ENCODE results near the gene CD48. TPM values are rescaled to one million over a fixed set of nuclear protein-coding genes. Genes with fewer than 3 reads are reported as not detected.
"Not testable (repeated sequence)": the region's sequence is repeated elsewhere in the genome, so short reads cannot be mapped to it uniquely, and the experiment has no call there.

Gene CD48
- total and polyA plus RNA-seq, 4 donors, result 2.5 to 10.0 (median 5.1) TPM

DNA sequence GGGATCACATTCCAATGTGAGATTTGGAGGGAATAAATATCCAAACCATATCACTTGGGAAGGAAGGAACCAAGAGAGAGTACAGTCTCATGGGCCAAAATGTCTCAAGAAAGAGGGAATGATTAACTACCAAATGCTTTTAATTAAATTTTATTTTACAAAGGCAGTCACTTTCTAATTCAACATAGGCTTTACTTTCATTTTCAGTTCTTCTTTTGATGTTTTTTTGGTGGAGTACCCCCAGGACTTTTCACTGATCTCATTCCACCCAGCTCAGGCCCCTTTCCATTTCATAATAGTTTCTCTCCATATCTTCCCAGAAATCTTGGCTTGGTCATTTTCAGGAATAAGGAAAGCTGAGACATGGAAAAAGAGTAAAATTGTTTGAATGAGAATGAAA lies 22.3 kb upstream of the CD48 start (continued):
- TF ChIP-seq RAD21 (IDR thresholded peaks at IDR 0.05) (no peak), RXRA (IDR thresholded peaks at IDR 0.05) (no peak), FOXA2 (IDR thresholded peaks at IDR 0.05) (no peak)
- TF ChIP-seq, protein P1, sequence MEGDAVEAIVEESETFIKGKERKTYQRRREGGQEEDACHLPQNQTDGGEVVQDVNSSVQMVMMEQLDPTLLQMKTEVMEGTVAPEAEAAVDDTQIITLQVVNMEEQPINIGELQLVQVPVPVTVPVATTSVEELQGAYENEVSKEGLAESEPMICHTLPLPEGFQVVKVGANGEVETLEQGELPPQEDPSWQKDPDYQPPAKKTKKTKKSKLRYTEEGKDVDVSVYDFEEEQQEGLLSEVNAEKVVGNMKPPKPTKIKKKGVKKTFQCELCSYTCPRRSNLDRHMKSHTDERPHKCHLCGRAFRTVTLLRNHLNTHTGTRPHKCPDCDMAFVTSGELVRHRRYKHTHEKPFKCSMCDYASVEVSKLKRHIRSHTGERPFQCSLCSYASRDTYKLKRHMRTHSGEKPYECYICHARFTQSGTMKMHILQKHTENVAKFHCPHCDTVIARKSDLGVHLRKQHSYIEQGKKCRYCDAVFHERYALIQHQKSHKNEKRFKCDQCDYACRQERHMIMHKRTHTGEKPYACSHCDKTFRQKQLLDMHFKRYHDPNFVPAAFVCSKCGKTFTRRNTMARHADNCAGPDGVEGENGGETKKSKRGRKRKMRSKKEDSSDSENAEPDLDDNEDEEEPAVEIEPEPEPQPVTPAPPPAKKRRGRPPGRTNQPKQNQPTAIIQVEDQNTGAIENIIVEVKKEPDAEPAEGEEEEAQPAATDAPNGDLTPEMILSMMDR (IDR thresholded peaks at IDR 0.05; ENCODE audit: low read depth, low read length, missing input control), result no peak

DNA sequence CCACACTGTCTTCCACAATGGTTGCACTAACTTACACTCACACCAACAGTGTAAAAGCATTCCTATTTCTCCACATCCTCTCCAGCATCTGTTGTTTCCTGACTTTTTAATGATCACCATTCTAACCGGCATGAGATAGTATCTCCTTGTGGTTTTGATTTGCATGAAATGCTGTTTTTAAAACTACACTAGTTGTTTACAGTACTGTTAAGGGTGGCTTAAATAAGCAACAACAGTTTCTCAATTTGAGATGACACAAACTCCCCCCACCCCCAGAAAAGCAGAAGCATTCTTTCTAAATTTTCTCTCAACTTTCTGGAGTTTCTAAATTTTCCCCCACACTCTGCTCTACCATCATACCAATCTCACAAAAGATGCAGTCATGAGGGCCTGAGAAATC lies 20.4 kb upstream of the CD48 start:
- no peaks in the 10 kb centered on the region for H3K36me3 ChIP-seq (ENCODE audit: control insufficient read depth in 4 of 4, insufficient read depth in 3 of 4, low read depth in 1 of 4, low read length in 3 of 4)
- no peaks in the 10 kb centered on the region for H3K4me1 ChIP-seq (ENCODE audit: control insufficient read depth in 4 of 4, insufficient read depth in 4 of 4, low read length in 3 of 4)
- TF ChIP-seq SP1 (IDR thresholded peaks at IDR 0.05) (no peak), FOXA2 (IDR thresholded peaks at IDR 0.05) (no peak), NR2F2 (IDR thresholded peaks at IDR 0.05) (no peak), HNF4G (IDR thresholded peaks at IDR 0.05) (no peak), GABPA (IDR thresholded peaks at IDR 0.05 in 1 of 2, conservative IDR thresholded peaks at IDR 0.05 in 1 of 2) (no peak), RAD21 (IDR thresholded peaks at IDR 0.05) (no peak), JUND (IDR thresholded peaks at IDR 0.05) (no peak), FOXA1 (IDR thresholded peaks at IDR 0.05) (no peak), RXRA (IDR thresholded peaks at IDR 0.05) (no peak), TAF1 (conservative IDR thresholded peaks at IDR 0.05) (no peak), EGR1 (IDR thresholded peaks at IDR 0.05; ENCODE audit: low read depth in 2 of 2) (no peak)
- TF ChIP-seq, protein P2, sequence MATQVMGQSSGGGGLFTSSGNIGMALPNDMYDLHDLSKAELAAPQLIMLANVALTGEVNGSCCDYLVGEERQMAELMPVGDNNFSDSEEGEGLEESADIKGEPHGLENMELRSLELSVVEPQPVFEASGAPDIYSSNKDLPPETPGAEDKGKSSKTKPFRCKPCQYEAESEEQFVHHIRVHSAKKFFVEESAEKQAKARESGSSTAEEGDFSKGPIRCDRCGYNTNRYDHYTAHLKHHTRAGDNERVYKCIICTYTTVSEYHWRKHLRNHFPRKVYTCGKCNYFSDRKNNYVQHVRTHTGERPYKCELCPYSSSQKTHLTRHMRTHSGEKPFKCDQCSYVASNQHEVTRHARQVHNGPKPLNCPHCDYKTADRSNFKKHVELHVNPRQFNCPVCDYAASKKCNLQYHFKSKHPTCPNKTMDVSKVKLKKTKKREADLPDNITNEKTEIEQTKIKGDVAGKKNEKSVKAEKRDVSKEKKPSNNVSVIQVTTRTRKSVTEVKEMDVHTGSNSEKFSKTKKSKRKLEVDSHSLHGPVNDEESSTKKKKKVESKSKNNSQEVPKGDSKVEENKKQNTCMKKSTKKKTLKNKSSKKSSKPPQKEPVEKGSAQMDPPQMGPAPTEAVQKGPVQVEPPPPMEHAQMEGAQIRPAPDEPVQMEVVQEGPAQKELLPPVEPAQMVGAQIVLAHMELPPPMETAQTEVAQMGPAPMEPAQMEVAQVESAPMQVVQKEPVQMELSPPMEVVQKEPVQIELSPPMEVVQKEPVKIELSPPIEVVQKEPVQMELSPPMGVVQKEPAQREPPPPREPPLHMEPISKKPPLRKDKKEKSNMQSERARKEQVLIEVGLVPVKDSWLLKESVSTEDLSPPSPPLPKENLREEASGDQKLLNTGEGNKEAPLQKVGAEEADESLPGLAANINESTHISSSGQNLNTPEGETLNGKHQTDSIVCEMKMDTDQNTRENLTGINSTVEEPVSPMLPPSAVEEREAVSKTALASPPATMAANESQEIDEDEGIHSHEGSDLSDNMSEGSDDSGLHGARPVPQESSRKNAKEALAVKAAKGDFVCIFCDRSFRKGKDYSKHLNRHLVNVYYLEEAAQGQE (IDR thresholded peaks at IDR 0.05), result no peak
- TF ChIP-seq, protein P3, sequence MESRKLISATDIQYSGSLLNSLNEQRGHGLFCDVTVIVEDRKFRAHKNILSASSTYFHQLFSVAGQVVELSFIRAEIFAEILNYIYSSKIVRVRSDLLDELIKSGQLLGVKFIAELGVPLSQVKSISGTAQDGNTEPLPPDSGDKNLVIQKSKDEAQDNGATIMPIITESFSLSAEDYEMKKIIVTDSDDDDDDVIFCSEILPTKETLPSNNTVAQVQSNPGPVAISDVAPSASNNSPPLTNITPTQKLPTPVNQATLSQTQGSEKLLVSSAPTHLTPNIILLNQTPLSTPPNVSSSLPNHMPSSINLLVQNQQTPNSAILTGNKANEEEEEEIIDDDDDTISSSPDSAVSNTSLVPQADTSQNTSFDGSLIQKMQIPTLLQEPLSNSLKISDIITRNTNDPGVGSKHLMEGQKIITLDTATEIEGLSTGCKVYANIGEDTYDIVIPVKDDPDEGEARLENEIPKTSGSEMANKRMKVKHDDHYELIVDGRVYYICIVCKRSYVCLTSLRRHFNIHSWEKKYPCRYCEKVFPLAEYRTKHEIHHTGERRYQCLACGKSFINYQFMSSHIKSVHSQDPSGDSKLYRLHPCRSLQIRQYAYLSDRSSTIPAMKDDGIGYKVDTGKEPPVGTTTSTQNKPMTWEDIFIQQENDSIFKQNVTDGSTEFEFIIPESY (IDR thresholded peaks at IDR 0.05), result no peak
- TF ChIP-seq, protein P4, sequence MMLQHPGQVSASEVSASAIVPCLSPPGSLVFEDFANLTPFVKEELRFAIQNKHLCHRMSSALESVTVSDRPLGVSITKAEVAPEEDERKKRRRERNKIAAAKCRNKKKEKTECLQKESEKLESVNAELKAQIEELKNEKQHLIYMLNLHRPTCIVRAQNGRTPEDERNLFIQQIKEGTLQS (IDR thresholded peaks at IDR 0.05), result no peak
- TF ChIP-seq, protein P5, sequence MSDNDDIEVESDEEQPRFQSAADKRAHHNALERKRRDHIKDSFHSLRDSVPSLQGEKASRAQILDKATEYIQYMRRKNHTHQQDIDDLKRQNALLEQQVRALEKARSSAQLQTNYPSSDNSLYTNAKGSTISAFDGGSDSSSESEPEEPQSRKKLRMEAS (IDR thresholded peaks at IDR 0.05), result no peak
- no peak for DNase-seq (ENCODE audit: low spot score)
- H3K9me3 ChIP-seq (ENCODE audit: control insufficient read depth in 4 of 4, low read length in 3 of 4), result peaks cover 0 to 3% (median 0%) of the 10 kb centered on the region in 4 donors
- H3K27ac ChIP-seq (ENCODE audit: low read depth in 1 of 2, low read length in 2 of 2), result no peak overlapping the region
- no peak overlapping the region for H3K4me3 ChIP-seq (ENCODE audit: low read depth in 1 of 3, low read length in 3 of 3)
- WGBS, result 78% methylated on average over 1 of the region's 1 CpG
- H3K9ac ChIP-seq (ENCODE audit: low read depth in 1 of 2, low read length in 2 of 2), result no peak overlapping the region
- H3K27me3 ChIP-seq (ENCODE audit: control insufficient read depth in 4 of 4, insufficient read depth in 4 of 4, low read length in 3 of 4), result no peaks in the 10 kb centered on the region

DNA sequence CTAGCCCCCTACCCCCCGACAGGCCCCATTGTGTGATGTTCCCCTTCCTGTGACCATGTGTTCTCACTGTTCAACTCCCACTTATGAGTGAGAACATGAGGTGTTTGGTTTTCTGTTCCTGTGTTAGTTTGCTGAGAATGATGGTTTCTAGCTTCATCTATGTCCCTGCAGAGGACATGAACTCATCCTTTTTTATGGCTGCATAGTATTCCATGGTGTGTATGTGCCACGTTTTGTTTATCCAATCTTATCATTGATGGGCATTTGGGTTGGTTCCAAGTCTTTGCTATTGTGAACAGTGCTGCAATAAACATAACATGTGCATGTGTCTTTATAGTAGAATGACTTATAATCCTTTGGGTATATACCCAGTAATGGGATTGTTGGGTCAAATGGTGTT lies 19.9 kb upstream of the CD48 start:
- not testable (repeated sequence) for H3K27ac ChIP-seq (ENCODE audit: low read depth in 1 of 2, low read length in 2 of 2); DNase-seq (ENCODE audit: low spot score); H3K4me1 ChIP-seq (ENCODE audit: control insufficient read depth in 4 of 4, insufficient read depth in 4 of 4, low read length in 3 of 4); H3K9ac ChIP-seq (ENCODE audit: low read depth in 1 of 2, low read length in 2 of 2); H3K27me3 ChIP-seq (ENCODE audit: control insufficient read depth in 4 of 4, insufficient read depth in 4 of 4, low read length in 3 of 4); H3K4me3 ChIP-seq (ENCODE audit: low read depth in 1 of 3, low read length in 3 of 3); H3K36me3 ChIP-seq (ENCODE audit: control insufficient read depth in 4 of 4, insufficient read depth in 3 of 4, low read depth in 1 of 4, low read length in 3 of 4); H3K9me3 ChIP-seq (ENCODE audit: control insufficient read depth in 4 of 4, low read length in 3 of 4)
- 68% methylated on average over 2 of the region's 2 CpGs for WGBS

All from liver (tissue), 9 donors.